Fibroblast of the aortic adventitia (primary cell): ENCODE data around the gene KIF21A. TPM values are rescaled to one million over a fixed set of nuclear protein-coding genes. Genes with fewer than 3 reads are reported as not detected.
A peak's percentile ranks its signal among the peaks of the same experiment; 100 is the strongest.

Experiments used
- DNase-seq: peaks from one replicate; pipeline ENCODE4 v3.0.0-alpha.2; 2010; ENCODE audit warnings: low read depth
- H3K4me3 ChIP-seq: 2 replicates; pipeline ENCODE4 v1.5.1; 2011; ENCODE audit warnings: low read depth, mild to moderate bottlenecking, control low read depth, low read length, moderate library complexity
- CTCF ChIP-seq: IDR thresholded peaks from 2 replicates; pipeline ENCODE4 v1.5.1; 2011; ENCODE audit warnings: mild to moderate bottlenecking, low read length, control low read depth, inconsistent platforms; ENCODE audit not compliant: insufficient read depth
- total RNA-seq: library from RNA; depleted of rRNA; stranded (reverse); fragments of >200 nt; gene quantifications from 2 replicates; pipeline ENCODE4 v1.2.3, GENCODE V29; 2012; ENCODE audit warnings: low replicate concordance

The KIF21A gene
- total RNA-seq, 1 donor = 10.8 TPM

GRCh38 chr12:39278426-39278825, 164.5 kb downstream of the KIF21A start:
- TF ChIP-seq CTCF = no peak
- DNase-seq = no peak
- H3K4me3 ChIP-seq = no peak overlapping the region

GRCh38 chr12:39277416-39277815, 165.5 kb downstream of the KIF21A start:
- peak; percentile 9 for DNase-seq
- TF ChIP-seq CTCF = no peak
- H3K4me3 ChIP-seq = no peak overlapping the region

- no peak for TF ChIP-seq CTCF
- H3K4me3 ChIP-seq = no peak overlapping the region
- DNase-seq = no peak
Measured at GRCh38 chr12:39275846-39276245, 167.1 kb downstream of the KIF21A start.

- TF ChIP-seq CTCF = peak; percentile 72
- no peak overlapping the region for H3K4me3 ChIP-seq
- peak; percentile 51 for DNase-seq
Measured at GRCh38 chr12:39272871-39273655, 169.9 kb downstream of the KIF21A start.

- no peak for TF ChIP-seq CTCF
- DNase-seq = no peak
- no peak overlapping the region for H3K4me3 ChIP-seq
Measured at GRCh38 chr12:39269492-39269891, 173.4 kb downstream of the KIF21A start.

- no peak for TF ChIP-seq CTCF
- H3K4me3 ChIP-seq = no peak overlapping the region
- DNase-seq = no peak
Measured at GRCh38 chr12:39267886-39268285, 175.0 kb downstream of the KIF21A start.

- no peak for DNase-seq
- no peak for TF ChIP-seq CTCF
- no peak overlapping the region for H3K4me3 ChIP-seq
Measured at GRCh38 chr12:39252628-39253027, 190.3 kb downstream of the KIF21A start.
